ENCODE measurements around the gene TGFBR1. TPM values are rescaled to one million over a fixed set of nuclear protein-coding genes. Genes with fewer than 3 reads are reported as not detected.
"Not testable (repeated sequence)": the region's sequence is repeated elsewhere in the genome, so short reads cannot be mapped to it uniquely, and the experiment has no call there.

TGFBR1 gene
- total RNA-seq, 4 donors from 2014 or later = 24.0 to 37.4 (median 31.8) TPM

GRCh38 chr9:99095565-99095964 is 9.3 kb upstream of the TGFBR1 start:
- H3K4me3 ChIP-seq = no peak overlapping the region
- TF ChIP-seq POLR2A (IDR thresholded peaks at IDR 0.05) = no peak
- no peak for TF ChIP-seq EP300 (IDR thresholded peaks at IDR 0.05)
- TF ChIP-seq CTCF (IDR thresholded peaks at IDR 0.05) = no peak
- H3K27ac ChIP-seq = no peak overlapping the region
- H3K27me3 ChIP-seq = no peaks in the 10 kb centered on the region
- H3K36me3 ChIP-seq = no peaks in the 10 kb centered on the region
- DNase-seq (ENCODE audit: low spot score in 2 of 2) = no peak
- 74 to 75% methylated on average over 3 of the region's 3 CpGs for WGBS, 2 donors
- H3K4me1 ChIP-seq = no peaks in the 10 kb centered on the region
- H3K9me3 ChIP-seq = no peaks in the 10 kb centered on the region

- H3K27me3 ChIP-seq = no peaks in the 10 kb centered on the region
- H3K4me1 ChIP-seq = no peaks in the 10 kb centered on the region
- WGBS, 2 donors = 79 to 86% methylated on average over 3 of the region's 3 CpGs
- H3K9me3 ChIP-seq = no peaks in the 10 kb centered on the region
- H3K36me3 ChIP-seq = no peaks in the 10 kb centered on the region
- no peak overlapping the region for H3K4me3 ChIP-seq
- H3K27ac ChIP-seq = no peak overlapping the region
- no peak for TF ChIP-seq CTCF (IDR thresholded peaks at IDR 0.05)
- TF ChIP-seq POLR2A (IDR thresholded peaks at IDR 0.05) = no peak
- no peak for TF ChIP-seq EP300 (IDR thresholded peaks at IDR 0.05)
- no peak for DNase-seq (ENCODE audit: low spot score in 2 of 2)
These were observed 8.5 kb upstream of the TGFBR1 start for GRCh38 chr9:99096409-99096808.

GRCh38 chr9:99099806-99100585 is 4.9 kb upstream of the TGFBR1 start:
- not testable (repeated sequence) for H3K27me3 ChIP-seq; DNase-seq (ENCODE audit: low spot score in 2 of 2); H3K9me3 ChIP-seq; H3K27ac ChIP-seq; H3K36me3 ChIP-seq; H3K4me3 ChIP-seq
- 89 to 94% methylated on average over 5 of the region's 5 CpGs for WGBS, 2 donors
- H3K4me1 ChIP-seq = peaks cover 0 to 13% (median 2%) of the 10 kb centered on the region in 4 donors

GRCh38 chr9:99101271-99101670 is 3.6 kb upstream of the TGFBR1 start:
- no peaks in the 10 kb centered on the region for H3K9me3 ChIP-seq
- H3K4me1 ChIP-seq = peaks cover 0 to 15% (median 2%) of the 10 kb centered on the region in 4 donors
- no peaks in the 10 kb centered on the region for H3K36me3 ChIP-seq
- DNase-seq (ENCODE audit: low spot score in 2 of 2) = no peak
- no peak for TF ChIP-seq EP300 (IDR thresholded peaks at IDR 0.05)
- TF ChIP-seq POLR2A (IDR thresholded peaks at IDR 0.05) = no peak
- no peak for TF ChIP-seq CTCF (IDR thresholded peaks at IDR 0.05)
- no peak overlapping the region for H3K27ac ChIP-seq
- H3K4me3 ChIP-seq = no peak overlapping the region
- WGBS, 2 donors = 96 to 97% methylated on average over 5 of the region's 5 CpGs
- H3K27me3 ChIP-seq = no peaks in the 10 kb centered on the region

GRCh38 chr9:99101812-99102211 is 3.1 kb upstream of the TGFBR1 start:
- Histone ChIP-seq H3K27me3 (no peaks in the 10 kb centered on the region), H3K4me1 (peaks cover 0 to 21% (median 5%) of the 10 kb centered on the region in 4 donors), H3K27ac (no peak overlapping the region), H3K36me3 (no peaks in the 10 kb centered on the region), H3K9me3 (no peaks in the 10 kb centered on the region), H3K4me3 (no peak overlapping the region)
- 91 to 95% methylated on average over 2 of the region's 2 CpGs for WGBS, 2 donors
- no peak for TF ChIP-seq EP300 (IDR thresholded peaks at IDR 0.05)
- no peak for TF ChIP-seq POLR2A (IDR thresholded peaks at IDR 0.05)
- no peak for TF ChIP-seq CTCF (IDR thresholded peaks at IDR 0.05)
- DNase-seq (ENCODE audit: low spot score in 2 of 2) = no peak

Measured in tibial nerve (tissue), 4 donors.